Measurements from ENCODE around the gene LZTS3. TPM values are rescaled to one million over a fixed set of nuclear protein-coding genes. Genes with fewer than 3 reads are reported as not detected.
"Not testable (repeated sequence)": the region's sequence is repeated elsewhere in the genome, so short reads cannot be mapped to it uniquely, and the experiment has no call there.

The LZTS3 gene
- total and polyA plus RNA-seq, 2 of the 8 experiments (the other 6 are each of a cell fraction or from before 2014, with no cell fraction given), result 31.8 to 33.5 TPM

DNA sequence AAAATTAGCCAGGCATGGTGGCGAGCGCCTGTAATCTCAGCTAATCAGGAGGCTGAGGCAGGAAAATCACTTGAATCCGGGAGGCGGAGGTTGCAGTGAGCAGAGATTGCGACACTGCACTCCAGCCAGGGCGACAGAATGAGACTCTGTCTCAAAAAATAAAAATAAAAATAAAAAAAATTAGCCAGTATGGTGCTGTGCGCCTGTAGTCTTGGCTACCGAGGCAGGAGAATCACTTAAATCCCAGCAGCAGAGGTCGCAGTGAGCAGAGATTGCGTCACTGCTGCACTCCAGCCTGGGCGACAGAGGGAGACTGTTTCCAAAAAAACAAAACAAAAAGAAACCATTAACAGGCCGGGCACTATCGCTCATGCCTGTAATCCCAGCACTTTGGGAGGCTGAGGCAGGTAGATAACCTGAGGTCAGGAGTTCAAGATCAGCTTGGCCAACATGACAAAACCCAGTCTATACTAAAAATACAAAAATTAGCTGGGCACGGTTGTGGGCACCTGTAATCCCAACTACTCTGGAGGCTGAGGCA, 55.4 kb downstream of the LZTS3 start:
- CTCF ChIA-PET (ENCODE audit: partially characterized antibody), result interaction anchor here (0.6 to 6.3 kb wide), 24 partner anchors 9 to 187 kb away, joined by 3 to 60 read pairs (median 4); partner anchors contain the start of gene OXT
- WGBS, 2 experiments (ENCODE audit: extremely low coverage in 1 of 2, insufficient coverage in 1 of 2, insufficient read length in 1 of 2, insufficient replicate concordance in 2 of 2, low coverage in 1 of 2, low lambda C conversion rate in 2 of 2, missing lambda C conversion rate in 1 of 2), result 55% methylated on average over 14 of the region's 14 CpGs; no CpG with 5 or more reads in 1 of the 2 experiments

More for the DNA sequence above, 55.4 kb downstream of the LZTS3 start:
- H2BK20ac ChIP-seq (ENCODE audit: low read length); H3K27me3 ChIP-seq (replicated peaks in 1 of 4; ENCODE audit: control insufficient read depth in 3 of 4, extremely low read depth in 1 of 4, insufficient read depth in 3 of 4, low read length in 3 of 4); H3K14ac ChIP-seq (ENCODE audit: insufficient read length); H2AK5ac ChIP-seq (ENCODE audit: low read depth, low read length); H2BK120ac ChIP-seq (replicated peaks; ENCODE audit: low read depth, low read length); H4K5ac ChIP-seq (ENCODE audit: insufficient read length, low read depth, low read length); FAIRE-seq; H3K23ac ChIP-seq (ENCODE audit: insufficient read length); H3K27ac ChIP-seq (ENCODE audit: low read depth, low read length); H3K4me2 ChIP-seq (ENCODE audit: insufficient read depth in 1 of 2, low read depth in 2 of 2, low read length in 2 of 2); H3K18ac ChIP-seq (ENCODE audit: extremely low read depth, low read length); H4K8ac ChIP-seq (ENCODE audit: extremely low read depth, insufficient read depth, low read length); H3K4me1 ChIP-seq (replicated peaks in 1 of 4; ENCODE audit: control insufficient read depth in 3 of 4, insufficient read depth in 4 of 4, low read length in 3 of 4); H3K79me2 ChIP-seq (ENCODE audit: control insufficient read depth in 1 of 2, insufficient read depth in 2 of 2, low read length in 2 of 2); H3K79me1 ChIP-seq (ENCODE audit: low read depth, low read length); H3K9me3 ChIP-seq (ENCODE audit: insufficient read depth in 2 of 2, low read depth in 1 of 2, low read length in 1 of 2); H4K91ac ChIP-seq (replicated peaks; ENCODE audit: insufficient read length, low read length); H4K20me1 ChIP-seq (replicated peaks in 1 of 2; ENCODE audit: control insufficient read depth in 1 of 2, insufficient read depth in 2 of 2, low read length in 2 of 2); H2BK5ac ChIP-seq (ENCODE audit: low read depth, low read length); H2BK12ac ChIP-seq (ENCODE audit: low read depth, low read length); H3K4me3 ChIP-seq (ENCODE audit: extremely low read depth in 1 of 4, insufficient read depth in 2 of 4, low read depth in 3 of 4, low read length in 4 of 4); H3K4ac ChIP-seq (replicated peaks; ENCODE audit: insufficient read length, low read depth, low read length); H3K9ac ChIP-seq (replicated peaks in 1 of 4; ENCODE audit: extremely low read depth in 1 of 4, low read depth in 3 of 4, low read length in 3 of 4); H2AFZ ChIP-seq (ENCODE audit: low read length); H3K23me2 ChIP-seq (ENCODE audit: low read depth, low read length); H2BK15ac ChIP-seq (ENCODE audit: low read length); H3K56ac ChIP-seq (replicated peaks; ENCODE audit: insufficient read length, low read depth, low read length); POLR2A ChIA-PET (ENCODE audit: partially characterized antibody): not testable (repeated sequence)
- TF ChIP-seq CEBPB (IDR thresholded peaks at IDR 0.05; ENCODE audit: low read depth, low read length), result peak; percentile 99
- peak; percentile 95 for TF ChIP-seq ATF3 (IDR thresholded peaks at IDR 0.05; ENCODE audit: insufficient read depth, low read depth, low read length)
- TF ChIP-seq JUND (IDR thresholded peaks at IDR 0.05; ENCODE audit: low read length), result peak; percentile 87
- TF ChIP-seq, protein P1, sequence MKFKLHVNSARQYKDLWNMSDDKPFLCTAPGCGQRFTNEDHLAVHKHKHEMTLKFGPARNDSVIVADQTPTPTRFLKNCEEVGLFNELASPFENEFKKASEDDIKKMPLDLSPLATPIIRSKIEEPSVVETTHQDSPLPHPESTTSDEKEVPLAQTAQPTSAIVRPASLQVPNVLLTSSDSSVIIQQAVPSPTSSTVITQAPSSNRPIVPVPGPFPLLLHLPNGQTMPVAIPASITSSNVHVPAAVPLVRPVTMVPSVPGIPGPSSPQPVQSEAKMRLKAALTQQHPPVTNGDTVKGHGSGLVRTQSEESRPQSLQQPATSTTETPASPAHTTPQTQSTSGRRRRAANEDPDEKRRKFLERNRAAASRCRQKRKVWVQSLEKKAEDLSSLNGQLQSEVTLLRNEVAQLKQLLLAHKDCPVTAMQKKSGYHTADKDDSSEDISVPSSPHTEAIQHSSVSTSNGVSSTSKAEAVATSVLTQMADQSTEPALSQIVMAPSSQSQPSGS (IDR thresholded peaks at IDR 0.05; ENCODE audit: low read length), result peak; percentile 97
- peak; percentile 86 for TF ChIP-seq CREB1 (IDR thresholded peaks at IDR 0.05)
- peak; percentile 77 to 99 (median 79) for TF ChIP-seq CTCF (IDR thresholded peaks at IDR 0.05; ENCODE audit: control extremely low read depth in 1 of 3, insufficient read depth in 1 of 3, low read depth in 1 of 3, low read length in 3 of 3)
- TF ChIP-seq RAD21 (IDR thresholded peaks at IDR 0.05 in 1 of 2, conservative IDR thresholded peaks at IDR 0.05 in 1 of 2; ENCODE audit: low read depth in 2 of 2, low read length in 2 of 2), result peak; percentile 52 to 56
- peak; percentile 34 to 58 for DNase-seq (ENCODE audit: low read depth in 1 of 2, low spot score in 2 of 2)
- peaks cover 0 to 15% (median under 1%) of the 10 kb centered on the region in 4 experiments; a peak in 3 of 8 replicates for H3K36me3 ChIP-seq (ENCODE audit: control insufficient read depth in 2 of 4, insufficient read depth in 4 of 4, low read length in 3 of 4)

Measured in H1 (cell line).